IPS-NIHi11 (cell line): ENCODE data around the gene NBL1.

Experiments used
- DNase-seq: peaks from one replicate; pipeline ENCODE4 v3.0.0; 2012; ENCODE audit warnings: mixed read lengths, low spot score

NBL1 gene

DNA sequence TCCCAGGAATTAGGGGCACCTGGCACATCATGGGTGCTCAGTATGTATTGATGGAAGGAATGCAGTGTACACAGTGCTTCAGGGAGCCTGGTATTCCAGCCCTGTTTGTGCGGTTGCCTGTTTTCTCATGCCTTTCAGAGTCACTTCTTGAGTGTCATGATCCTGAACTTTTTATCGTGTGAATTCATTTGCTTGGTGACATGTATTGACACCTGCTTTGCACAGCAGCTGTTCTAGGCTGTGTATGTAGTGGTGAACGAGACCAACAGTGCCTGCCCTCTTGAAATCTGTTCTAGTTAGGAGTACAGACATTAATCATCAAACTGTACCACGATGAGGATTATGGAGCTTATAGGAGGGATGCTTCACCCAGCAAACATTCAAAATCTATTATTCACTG lies 26.7 kb downstream of the NBL1 start:
- DNase-seq: no peak

GRCh38 chr1:19672237-19672636 lies 28.1 kb downstream of the NBL1 start:
- DNase-seq: no peak

DNA sequence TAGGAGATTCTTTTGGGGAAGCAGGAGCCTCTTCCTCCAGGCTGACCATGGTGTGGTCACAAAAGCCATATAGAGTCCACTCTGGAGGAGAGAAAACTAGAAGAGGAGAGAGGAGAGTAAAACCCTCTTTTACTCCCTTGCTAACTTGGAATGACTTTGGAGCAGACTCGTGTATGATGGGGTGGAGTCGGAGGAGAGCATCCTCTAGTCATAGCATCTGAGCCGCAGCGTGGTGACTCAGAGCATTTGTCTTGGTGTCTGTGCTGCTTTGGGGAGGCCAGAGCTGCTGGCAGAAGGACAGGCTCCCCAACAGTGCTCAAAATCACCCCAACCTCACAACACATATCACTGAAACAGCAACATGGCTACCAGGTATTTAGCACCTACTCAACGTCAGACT lies 31.7 kb downstream of the NBL1 start:
- no peak for DNase-seq

GRCh38 chr1:19676438-19676922 lies 32.4 kb downstream of the NBL1 start:
- peak; percentile 94 for DNase-seq

GRCh38 chr1:19678493-19678892 lies 34.4 kb downstream of the NBL1 start:
- DNase-seq: no peak

DNA sequence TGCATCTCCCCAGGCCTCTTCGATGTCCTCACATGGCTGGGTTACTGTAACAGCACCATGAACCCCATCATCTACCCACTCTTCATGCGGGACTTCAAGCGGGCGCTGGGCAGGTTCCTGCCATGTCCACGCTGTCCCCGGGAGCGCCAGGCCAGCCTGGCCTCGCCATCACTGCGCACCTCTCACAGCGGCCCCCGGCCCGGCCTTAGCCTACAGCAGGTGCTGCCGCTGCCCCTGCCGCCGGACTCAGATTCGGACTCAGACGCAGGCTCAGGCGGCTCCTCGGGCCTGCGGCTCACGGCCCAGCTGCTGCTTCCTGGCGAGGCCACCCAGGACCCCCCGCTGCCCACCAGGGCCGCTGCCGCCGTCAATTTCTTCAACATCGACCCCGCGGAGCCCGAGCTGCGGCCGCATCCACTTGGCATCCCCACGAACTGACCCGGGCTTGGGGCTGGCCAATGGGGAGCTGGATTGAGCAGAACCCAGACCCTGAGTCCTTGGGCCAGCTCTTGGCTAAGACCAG lies 34.9 kb downstream of the NBL1 start:
- DNase-seq: no peak

GRCh38 chr1:19679691-19680090 lies 35.6 kb downstream of the NBL1 start:
- no peak for DNase-seq

DNA sequence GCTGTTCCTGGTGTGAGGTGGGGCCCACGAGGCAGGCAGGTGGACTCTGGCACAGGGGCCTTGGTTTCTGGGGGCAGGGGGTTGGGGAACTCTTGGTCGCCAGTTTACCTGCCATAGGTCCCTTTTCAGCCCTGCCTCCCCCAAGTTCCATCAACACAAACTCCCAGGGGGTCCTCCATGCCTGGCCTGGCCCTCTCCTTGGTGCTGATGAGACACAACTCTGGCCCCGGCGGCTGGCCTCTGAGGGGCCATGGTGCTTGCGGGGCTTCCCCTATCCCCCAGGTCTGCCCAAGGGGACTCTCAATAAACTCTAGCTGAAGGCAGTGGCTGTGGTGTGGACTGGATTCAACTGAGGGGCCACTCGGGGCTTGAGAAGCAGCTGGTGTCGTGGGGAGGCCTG lies 36.5 kb downstream of the NBL1 start:
- DNase-seq: peak; percentile 73

DNA sequence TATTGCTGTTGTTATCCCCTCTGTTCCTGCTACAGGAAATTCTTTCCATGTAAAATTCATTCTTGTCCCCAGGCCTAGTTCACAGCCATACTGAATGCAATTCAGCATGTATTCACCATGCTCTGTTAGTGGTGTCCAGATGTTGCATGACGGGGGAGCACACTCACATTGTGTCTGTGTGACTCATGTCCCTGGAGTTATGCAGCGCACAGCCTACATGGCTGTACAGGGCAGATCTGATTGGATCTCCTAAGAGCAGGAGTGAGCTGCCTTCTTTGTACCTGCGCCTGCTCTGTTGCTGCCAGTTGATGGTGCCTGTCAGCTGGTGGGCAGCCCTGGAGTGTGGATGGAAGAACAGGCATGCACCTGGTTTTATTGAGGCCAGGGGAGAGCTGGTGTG lies 38.1 kb downstream of the NBL1 start:
- DNase-seq: no peak

DNA sequence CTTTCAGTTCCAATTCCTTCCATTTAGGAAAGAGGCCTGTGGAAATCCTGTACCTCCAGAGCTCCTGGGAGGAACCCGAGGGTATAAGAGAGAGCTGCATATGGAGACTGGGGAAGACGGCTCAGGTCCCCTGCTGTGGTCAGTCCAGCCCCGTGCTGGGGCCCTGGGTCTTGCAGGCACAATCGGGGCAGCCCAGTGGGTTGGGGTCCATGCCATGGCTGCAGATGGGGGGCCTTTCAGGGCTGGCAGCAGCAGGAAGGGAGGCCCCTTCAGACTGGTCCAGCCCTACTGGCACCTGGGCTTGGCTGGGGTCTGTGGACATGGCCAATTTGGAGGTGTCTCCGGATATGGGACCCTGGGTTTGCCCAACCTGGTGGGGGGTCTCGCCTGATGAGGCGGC lies 38.8 kb downstream of the NBL1 start:
- DNase-seq: no peak

GRCh38 chr1:19683351-19683750 lies 39.2 kb downstream of the NBL1 start:
- no peak for DNase-seq

DNA sequence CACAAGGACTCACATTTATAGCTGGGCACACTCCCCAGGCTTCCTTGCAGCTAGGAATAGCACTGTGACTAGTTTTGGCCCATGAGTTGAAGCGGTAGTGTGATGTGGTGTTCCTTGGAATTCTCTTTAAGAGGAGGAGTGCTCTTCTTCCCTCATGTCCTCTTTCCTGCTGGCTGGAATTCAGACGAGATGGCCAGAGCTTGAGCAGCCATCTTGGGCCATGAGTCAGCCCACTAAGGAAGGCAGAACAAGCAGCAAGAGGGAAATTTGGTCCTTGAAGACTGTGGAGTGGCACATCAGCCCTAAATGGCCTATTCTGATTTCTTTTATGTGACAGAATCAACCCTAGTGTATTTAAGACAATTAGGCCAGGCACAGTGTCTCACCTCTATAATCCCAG lies 40.6 kb downstream of the NBL1 start:
- no peak for DNase-seq

DNA sequence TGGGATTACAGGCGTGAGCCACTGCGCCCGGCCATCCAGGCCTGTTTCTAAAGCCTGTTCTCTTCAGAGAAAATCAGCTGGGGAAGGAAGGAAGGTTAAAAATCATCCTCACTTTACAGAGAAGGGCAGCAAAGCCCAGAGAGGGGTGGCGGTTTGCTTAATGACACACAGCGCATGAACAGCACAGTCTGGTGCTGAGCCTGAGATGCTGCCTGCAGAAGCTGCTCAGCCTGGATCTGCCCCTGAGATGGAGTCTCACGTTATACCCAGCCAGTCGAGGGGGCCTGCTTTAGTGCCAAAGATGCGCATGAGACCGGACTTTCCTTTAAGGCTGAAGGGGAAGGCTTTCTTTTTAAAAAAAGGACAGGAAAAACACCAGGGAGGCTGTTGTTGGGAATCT lies 41.9 kb downstream of the NBL1 start:
- DNase-seq: no peak

DNA sequence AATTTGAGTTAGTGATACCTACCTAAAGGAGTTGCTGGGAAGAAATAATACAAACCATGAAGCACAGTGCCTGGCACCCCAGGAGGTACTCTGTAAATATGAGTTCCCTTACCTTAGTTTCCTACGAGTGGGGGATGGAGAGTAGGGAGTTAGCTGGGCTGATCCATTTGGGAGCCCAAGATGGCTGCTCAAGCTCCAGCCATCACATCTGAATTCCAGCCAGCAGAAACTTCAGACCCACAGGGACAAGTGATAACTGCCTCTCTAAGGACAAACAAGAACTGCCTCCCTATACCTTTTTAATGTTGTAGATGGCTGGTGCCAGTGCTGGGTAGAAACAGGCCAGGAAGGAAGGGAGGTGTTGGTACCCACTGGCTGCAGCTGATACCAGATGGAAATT lies 43.3 kb downstream of the NBL1 start:
- no peak for DNase-seq

DNA sequence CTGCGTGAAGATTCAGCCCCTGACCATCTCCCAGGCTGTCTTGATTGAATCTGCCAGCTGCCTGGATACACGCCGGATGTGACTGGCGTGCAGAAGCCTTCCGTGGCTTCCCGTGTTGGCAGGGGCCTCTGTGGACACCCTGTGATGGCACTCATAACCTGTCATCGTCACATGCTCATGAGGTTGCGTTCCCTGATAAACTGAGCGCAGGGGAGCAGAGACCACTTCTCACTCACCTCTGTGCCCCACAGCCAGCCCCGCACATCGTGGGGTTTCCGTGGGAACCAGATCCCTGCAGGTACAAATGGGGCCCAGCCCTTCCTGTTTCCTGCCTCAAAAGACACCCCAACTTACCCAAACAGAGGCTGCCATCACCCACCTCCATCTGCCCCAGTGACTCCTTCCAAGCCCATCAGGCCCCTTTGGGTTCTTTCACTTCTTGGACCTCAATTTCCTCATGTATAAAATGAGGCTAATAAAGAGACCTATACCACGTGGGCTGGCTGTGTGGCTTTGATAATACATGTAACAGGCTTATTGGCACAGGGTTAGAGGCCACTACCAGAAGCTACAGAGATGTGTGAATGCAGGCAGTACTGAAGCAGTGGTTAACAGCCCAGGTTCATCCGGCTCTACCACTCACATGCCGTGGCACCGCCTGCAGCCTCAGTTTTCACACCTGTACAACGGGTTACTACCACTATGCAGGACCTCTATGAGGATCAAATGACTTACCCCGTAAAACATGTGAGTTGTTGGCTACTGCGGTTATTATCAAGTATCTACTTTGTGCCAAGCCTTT lies 44.1 kb downstream of the NBL1 start:
- DNase-seq: no peak

DNA sequence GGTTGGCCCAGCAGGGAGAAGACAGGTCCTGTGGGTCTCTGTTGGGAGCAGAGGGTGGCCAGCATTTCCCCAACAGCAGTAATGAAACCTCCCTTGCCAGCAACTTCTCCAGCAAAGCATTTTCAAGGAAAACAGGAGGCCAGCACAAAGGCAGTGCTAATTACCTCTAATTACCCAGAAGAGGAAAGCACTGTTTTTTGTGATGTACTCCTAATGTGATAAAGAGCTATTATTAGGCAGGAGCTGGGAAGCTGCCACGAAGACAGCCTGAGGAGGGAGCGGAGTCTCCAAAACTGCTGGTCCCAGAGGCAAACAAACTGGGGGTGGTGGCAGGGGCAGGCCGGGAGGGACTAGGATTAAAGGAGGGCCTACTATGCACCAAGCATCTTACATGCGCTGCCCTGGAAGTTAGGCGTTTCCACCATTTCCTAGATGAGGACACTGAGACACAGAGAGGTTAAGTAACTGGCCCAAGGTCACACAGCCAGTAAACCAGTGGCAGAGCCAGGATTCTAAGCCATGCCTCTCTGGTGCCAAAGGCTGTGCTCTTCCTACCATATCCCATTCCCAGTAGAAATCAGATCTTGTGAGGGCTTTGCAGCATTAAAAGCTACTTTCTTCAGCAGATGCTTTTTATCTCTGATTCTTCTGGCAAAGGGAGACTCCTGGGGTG lies 45.1 kb downstream of the NBL1 start:
- no peak for DNase-seq

DNA sequence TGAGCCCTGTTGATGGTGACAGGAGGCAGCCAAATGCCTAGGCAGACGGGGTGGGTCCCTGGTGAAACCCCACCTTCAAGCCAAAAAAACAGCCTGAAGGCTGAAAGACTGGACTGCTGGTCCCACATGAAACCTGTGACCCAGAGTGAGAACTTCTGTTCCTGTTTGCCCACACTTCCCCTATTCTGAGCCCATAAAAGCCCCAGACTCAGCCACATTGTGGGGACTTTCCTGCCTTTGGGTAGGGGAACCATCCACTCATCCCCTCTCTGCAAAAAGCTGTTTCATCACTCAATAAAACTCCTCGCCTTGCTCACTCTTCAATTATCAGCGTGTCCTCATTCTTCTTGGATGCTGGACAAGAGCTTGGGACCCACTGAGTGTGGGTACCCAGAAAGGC lies 45.7 kb downstream of the NBL1 start:
- DNase-seq: no peak

DNA sequence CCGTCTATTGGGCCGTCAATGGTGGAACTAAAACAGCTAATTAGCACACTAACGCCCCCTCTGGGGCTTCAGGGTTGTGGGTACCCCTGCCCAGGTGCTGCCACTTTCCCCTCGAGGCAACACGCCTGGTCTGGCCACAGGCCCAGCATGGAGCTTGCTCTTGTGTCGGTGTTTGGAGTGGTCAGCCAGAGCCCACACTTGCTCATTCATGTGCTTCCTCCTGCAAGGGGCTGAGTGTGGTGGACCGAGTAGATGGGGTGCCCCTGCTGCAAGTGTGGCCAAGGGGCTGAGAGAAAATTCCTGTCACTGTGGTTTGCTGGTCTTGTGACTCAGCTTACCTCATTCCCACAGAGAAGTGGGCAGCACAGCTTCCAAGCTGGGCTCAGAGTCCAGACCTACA lies 46.2 kb downstream of the NBL1 start:
- DNase-seq: no peak

- no peak for DNase-seq
Observed at GRCh38 chr1:19694298-19694697, 50.2 kb downstream of the NBL1 start.

- DNase-seq: no peak
Observed at GRCh38 chr1:19695772-19696171, 51.7 kb downstream of the NBL1 start.

DNA sequence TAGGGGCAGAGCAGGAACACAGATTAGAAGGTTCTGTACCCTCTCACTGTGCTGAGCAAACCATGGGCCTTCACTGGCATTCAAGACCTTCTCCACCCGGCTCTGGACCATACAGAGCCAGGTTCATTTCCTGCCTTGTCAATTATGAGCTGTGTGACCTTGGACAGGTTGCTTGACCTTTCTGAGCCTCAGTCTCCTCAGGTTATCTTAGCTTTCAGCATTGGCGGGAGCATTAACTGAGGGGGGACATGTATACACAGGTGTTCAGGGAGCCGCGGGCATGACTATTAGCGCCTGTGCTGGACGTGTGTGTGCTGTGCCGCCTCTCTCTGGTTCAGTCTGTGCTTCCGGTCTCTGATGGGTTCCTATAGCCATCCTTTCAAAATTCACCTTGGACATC lies 52.7 kb downstream of the NBL1 start:
- no peak for DNase-seq

DNA sequence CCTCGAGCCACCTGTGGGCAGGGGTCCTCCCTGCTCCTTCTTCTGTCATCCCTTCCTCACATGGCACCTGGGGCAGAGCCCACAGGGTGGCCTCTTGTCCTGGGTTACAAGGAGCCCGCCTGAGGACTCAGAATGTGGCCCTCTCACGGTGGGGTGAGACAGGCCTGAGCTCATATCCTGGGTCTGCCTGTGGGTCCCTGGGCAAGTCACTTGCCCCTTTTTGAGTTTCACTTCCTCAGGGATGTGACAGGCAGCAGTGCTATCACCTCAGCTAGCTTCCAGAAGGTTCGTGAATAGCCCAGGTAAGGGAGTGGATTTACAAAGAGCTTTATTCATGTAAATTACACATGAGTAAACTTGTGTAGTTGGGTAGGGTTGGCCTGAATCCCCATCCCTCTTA lies 54.1 kb downstream of the NBL1 start:
- DNase-seq: no peak

GRCh38 chr1:19700079-19700777 lies 56.1 kb downstream of the NBL1 start:
- no peak for DNase-seq
